HCEC 1CT (cell line): ENCODE data around the gene EFCAB13.
"Not testable (repeated sequence)": the region's sequence is repeated elsewhere in the genome, so short reads cannot be mapped to it uniquely, and the experiment has no call there.

Experiments used
- DNase-seq: peaks from one replicate; pipeline ENCODE4 v3.0.0-alpha.2; 2017

Gene EFCAB13

DNA sequence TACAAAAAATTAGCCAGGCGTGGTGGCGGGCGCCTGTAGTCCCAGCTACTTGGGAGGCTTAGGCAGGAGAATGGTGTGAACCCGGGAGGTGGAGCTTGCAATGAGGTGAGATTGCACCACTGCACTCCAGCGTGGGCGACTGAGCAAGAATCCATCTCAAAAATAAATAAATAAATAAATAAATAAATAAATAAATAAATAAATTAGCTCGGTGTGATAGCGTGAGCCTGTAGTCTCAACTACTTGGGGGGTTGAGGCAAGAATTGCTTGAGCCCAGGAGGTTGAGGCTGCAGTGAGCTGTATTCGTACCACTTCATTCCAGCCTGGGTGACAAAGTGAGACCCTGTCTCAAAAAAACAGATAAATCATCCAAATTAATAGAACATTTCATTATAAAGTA, 108.5 kb downstream of the EFCAB13 start:
- DNase-seq = not testable (repeated sequence)

DNA sequence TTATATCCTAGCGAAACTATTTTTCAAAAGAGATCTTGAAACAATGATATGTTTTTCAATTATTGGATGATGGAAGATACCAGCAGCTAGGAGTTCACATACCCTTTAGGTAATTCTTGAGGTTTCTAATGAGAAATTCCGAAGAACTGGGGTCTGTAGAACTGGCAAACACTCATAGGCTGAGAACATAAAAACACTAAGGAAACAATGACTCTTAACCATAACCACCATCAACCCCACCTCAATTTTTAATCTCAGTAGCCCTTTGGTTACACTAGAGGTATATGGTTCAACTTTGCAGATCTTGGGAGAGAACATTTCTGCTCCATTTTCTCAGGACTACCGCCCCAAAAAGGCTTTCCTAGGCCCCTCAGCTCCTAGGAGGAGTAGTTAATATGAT, 141.4 kb downstream of the EFCAB13 start:
- DNase-seq = no peak

DNA sequence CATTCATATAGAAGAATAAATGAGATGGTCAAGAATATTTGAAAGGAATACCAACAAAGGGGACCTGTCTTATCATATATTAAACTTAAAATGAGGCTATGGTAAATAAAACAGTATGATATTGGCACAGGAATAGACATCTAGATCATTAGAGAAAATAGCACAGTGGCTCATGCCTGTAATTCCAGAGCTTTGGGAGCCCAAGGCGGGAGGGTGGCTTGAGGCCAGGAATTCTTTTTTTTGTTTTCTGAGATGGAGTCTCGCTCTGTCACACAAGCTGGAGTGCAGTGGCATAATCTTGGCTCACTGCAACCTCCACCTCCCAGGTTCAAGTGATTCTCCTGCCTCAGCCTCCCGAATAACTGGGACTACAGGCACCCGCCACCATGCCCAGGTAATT, 143.2 kb downstream of the EFCAB13 start:
- DNase-seq = not testable (repeated sequence)

DNA sequence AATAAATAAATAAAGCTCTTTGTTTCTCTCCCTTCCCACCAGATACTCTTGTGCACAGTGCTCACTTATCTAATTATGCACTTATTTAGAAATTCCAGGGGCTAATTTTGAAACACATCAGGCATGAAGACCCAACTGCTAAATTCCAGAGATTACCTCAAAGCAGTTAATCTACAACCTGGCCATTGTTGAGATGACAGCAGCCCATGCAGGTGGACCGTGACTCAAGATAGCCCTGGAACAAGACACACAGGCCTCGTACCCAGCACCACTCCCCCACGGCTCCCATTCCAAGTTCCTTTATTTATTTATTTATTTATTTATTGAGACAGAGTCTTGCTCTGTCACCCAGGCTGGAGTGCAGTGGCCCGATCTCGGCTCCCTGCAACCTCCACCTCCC, 147.1 kb downstream of the EFCAB13 start:
- no peak for DNase-seq

DNA sequence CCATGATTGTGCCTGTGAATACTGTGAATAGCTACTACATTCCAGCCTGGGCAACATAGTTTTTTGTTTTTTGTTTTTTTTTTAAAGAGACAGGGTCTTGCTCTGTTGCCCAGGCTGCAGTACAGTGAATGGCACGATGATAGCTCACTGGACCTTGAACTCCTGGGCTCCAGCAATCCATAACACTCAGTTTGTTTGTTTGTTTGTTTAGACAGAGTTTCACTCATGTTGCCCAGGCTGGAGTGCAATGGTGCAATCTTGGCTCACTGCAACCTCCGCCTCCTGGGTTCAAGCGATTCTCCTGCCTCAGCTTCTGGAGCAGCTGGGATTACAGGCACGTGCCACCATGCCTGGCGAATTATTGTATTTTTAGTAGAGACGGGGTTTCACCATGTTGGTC, 148.3 kb downstream of the EFCAB13 start:
- DNase-seq = not testable (repeated sequence)
